Neuronal stem cell (in vitro differentiated cells): Measurements from ENCODE around the gene HNRNPLL.

Experiments used
- DNase-seq: peaks from one replicate; pipeline ENCODE4 v3.0.0-alpha.2; 2013; ENCODE audit warnings: low spot score
- H2AFZ ChIP-seq: one replicate; pipeline ENCODE4 v1.6.1; 2013; ENCODE audit warnings: mild to moderate bottlenecking, low read length, inconsistent platforms
- H2AK5ac ChIP-seq: 2 replicates; pipeline ENCODE4 v1.6.1; 2013; ENCODE audit warnings: low read depth, mild to moderate bottlenecking, inconsistent platforms, low read length, moderate library complexity, mixed read lengths
- H2BK120ac ChIP-seq: 2 replicates; pipeline ENCODE4 v1.6.1; 2013; ENCODE audit warnings: low read depth, mild to moderate bottlenecking, inconsistent platforms, low read length, moderate library complexity, mixed read lengths
- H2BK12ac ChIP-seq: one replicate; pipeline ENCODE4 v1.6.1; 2013; ENCODE audit warnings: low read length, inconsistent platforms
- H2BK15ac ChIP-seq: 2 replicates; pipeline ENCODE4 v1.6.1; 2013; ENCODE audit warnings: mild to moderate bottlenecking, low read length, inconsistent platforms, mixed read lengths
- H2BK5ac ChIP-seq: one replicate; pipeline ENCODE4 v1.6.1; 2013; ENCODE audit warnings: inconsistent platforms, mild to moderate bottlenecking, low read length, moderate library complexity
- H3K14ac ChIP-seq: one replicate; pipeline ENCODE4 v1.6.1; 2013; ENCODE audit warnings: low read length, inconsistent platforms
- H3K18ac ChIP-seq: 2 replicates; pipeline ENCODE4 v1.6.1; 2013; ENCODE audit warnings: low read length, inconsistent platforms
- H3K23ac ChIP-seq: 2 replicates; pipeline ENCODE4 v1.6.1; 2013; ENCODE audit warnings: low read depth, mild to moderate bottlenecking, mixed read lengths, low read length, inconsistent platforms; ENCODE audit not compliant: poor library complexity
- H3K27ac ChIP-seq: replicated peaks from 3 replicates; pipeline ENCODE4 v1.5.1; 2013; ENCODE audit warnings: low read length, inconsistent platforms
- H3K27me3 ChIP-seq, 3 experiments: 2 replicates each; pipeline ENCODE4 v1.6.1; 2013; ENCODE audit warnings: low read length in 3 of 3, mild to moderate bottlenecking in 2 of 3, inconsistent platforms in 1 of 3, low read depth in 1 of 3, mixed read lengths in 1 of 3, moderate library complexity in 1 of 3; ENCODE audit not compliant: control insufficient read depth in 3 of 3, insufficient read depth in 3 of 3
- H3K36me3 ChIP-seq, 2 donors: replicated peaks in 1 of 2; 2 replicates each; pipeline ENCODE4 v1.6.1; 2013; ENCODE audit warnings: low read length in 2 of 2; ENCODE audit not compliant: control insufficient read depth in 2 of 2, insufficient read depth in 2 of 2
- H3K4ac ChIP-seq: 2 replicates; pipeline ENCODE4 v1.6.1; 2013; ENCODE audit warnings: inconsistent platforms, mild to moderate bottlenecking, low read length, moderate library complexity
- H3K4me1 ChIP-seq, 2 donors: 1 replicate in 1 of 2; 2 replicates in 1 of 2; pipeline ENCODE4 v1.6.1; 2013; ENCODE audit warnings: low read length in 2 of 2, low read depth in 1 of 2; ENCODE audit not compliant: control insufficient read depth in 2 of 2, insufficient read depth in 1 of 2
- H3K4me2 ChIP-seq: one replicate; pipeline ENCODE4 v1.6.1; 2013; ENCODE audit warnings: mild to moderate bottlenecking, low read length, inconsistent platforms; ENCODE audit not compliant: insufficient read depth, poor library complexity, severe bottlenecking
- H3K4me3 ChIP-seq, 2 donors: 2 replicates each; pipeline ENCODE4 v1.5.1; 2013; ENCODE audit warnings: low read length in 2 of 2, mild to moderate bottlenecking in 2 of 2, inconsistent platforms in 1 of 2, moderate library complexity in 1 of 2
- H3K79me1 ChIP-seq: one replicate; pipeline ENCODE4 v1.6.1; 2013; ENCODE audit warnings: low read depth, mild to moderate bottlenecking, inconsistent platforms, low read length, moderate library complexity
- H3K9ac ChIP-seq: one replicate; pipeline ENCODE4 v1.6.1; 2013; ENCODE audit warnings: mild to moderate bottlenecking, low read depth, low read length, inconsistent platforms; ENCODE audit not compliant: poor library complexity
- H3K9me3 ChIP-seq, 2 donors: replicated peaks in 1 of 2; 2 replicates each; pipeline versions ENCODE3 to v1.6.1; 2013; ENCODE audit warnings: low read length in 2 of 2, mild to moderate bottlenecking in 2 of 2, inconsistent platforms in 1 of 2, low read depth in 1 of 2, mixed read lengths in 1 of 2, moderate library complexity in 1 of 2; ENCODE audit not compliant: control insufficient read depth in 2 of 2, insufficient read depth in 1 of 2
- H4K8ac ChIP-seq: one replicate; pipeline ENCODE4 v1.6.1; 2013; ENCODE audit warnings: low read depth, mild to moderate bottlenecking, inconsistent platforms, low read length, moderate library complexity
- H4K91ac ChIP-seq: one replicate; pipeline ENCODE4 v1.6.1; 2013; ENCODE audit warnings: low read length, low read depth, mild to moderate bottlenecking, inconsistent platforms; ENCODE audit not compliant: poor library complexity
- WGBS, 2 donors: extraction: QIAGEN DNeasy Blood & Tissue Kit; methylation state at CpG; one replicate each; pipeline ENCODE4 v1.1.7; 2013; ENCODE audit warnings: missing lambda C conversion rate in 2 of 2, mixed read lengths in 1 of 2; ENCODE audit not compliant: insufficient read length in 2 of 2, insufficient replicate concordance in 1 of 2; ENCODE audit errors: extremely low coverage in 2 of 2; 5-methylcytosine and 5-hydroxymethylcytosine counted together

HNRNPLL gene

DNA sequence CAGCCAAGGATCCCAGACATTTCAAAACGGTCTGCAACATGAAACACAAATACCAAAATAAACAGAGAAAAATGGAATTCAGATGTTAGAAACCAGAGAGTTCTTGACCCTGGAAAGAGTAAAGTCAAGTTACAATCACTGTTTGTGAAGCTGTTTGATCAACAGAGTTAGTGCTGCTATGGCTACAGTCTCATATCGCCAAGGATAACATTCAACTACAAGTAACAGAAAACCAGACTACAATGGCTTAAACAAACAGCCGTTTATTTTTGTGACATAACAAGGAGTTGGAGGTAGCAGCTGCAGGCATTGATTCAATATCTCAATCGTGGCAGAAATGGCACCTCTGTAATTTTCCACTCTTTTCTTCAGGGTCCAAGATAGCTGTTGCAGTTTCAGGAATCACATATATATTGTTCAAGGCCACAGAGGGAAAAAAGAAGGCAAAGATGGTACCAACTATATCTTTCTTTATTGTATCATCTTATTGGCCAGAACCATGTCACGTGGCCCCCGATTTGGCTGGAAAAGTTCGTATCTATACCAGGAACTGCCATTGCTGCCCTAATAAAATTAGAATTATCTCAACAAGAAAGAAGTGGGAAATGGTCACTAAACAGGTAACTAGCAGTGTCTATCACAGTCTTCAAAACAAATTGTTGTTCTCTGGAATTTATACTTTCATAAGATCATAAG lies 17.7 kb upstream of the HNRNPLL start:
- WGBS, 2 donors: no CpG with 5 or more reads among the region's 7 CpGs
- H3K18ac ChIP-seq: no peak overlapping the region
- H3K4me2 ChIP-seq: no peak overlapping the region
- no peak overlapping the region for H3K14ac ChIP-seq
- H2BK12ac ChIP-seq: no peak overlapping the region
- H3K23ac ChIP-seq: no peak overlapping the region
- H2BK15ac ChIP-seq: no peak overlapping the region
- H3K36me3 ChIP-seq: no peaks in the 10 kb centered on the region
- no peaks in the 10 kb centered on the region for H3K9me3 ChIP-seq
- H2AFZ ChIP-seq: no peak overlapping the region
- no peaks in the 10 kb centered on the region for H3K27me3 ChIP-seq
- peaks cover 0 to 2% of the 10 kb centered on the region in 2 donors for H3K4me1 ChIP-seq
- no peak overlapping the region for H3K4ac ChIP-seq
- no peak overlapping the region for H2AK5ac ChIP-seq
- H4K8ac ChIP-seq: no peak overlapping the region
- H3K9ac ChIP-seq: no peak overlapping the region
- H3K79me1 ChIP-seq: no peaks in the 10 kb centered on the region
- H3K4me3 ChIP-seq: no peak overlapping the region
- no peak overlapping the region for H3K27ac ChIP-seq
- no peak for DNase-seq
- H4K91ac ChIP-seq: no peak overlapping the region
- no peak overlapping the region for H2BK5ac ChIP-seq
- H2BK120ac ChIP-seq: no peak overlapping the region

DNA sequence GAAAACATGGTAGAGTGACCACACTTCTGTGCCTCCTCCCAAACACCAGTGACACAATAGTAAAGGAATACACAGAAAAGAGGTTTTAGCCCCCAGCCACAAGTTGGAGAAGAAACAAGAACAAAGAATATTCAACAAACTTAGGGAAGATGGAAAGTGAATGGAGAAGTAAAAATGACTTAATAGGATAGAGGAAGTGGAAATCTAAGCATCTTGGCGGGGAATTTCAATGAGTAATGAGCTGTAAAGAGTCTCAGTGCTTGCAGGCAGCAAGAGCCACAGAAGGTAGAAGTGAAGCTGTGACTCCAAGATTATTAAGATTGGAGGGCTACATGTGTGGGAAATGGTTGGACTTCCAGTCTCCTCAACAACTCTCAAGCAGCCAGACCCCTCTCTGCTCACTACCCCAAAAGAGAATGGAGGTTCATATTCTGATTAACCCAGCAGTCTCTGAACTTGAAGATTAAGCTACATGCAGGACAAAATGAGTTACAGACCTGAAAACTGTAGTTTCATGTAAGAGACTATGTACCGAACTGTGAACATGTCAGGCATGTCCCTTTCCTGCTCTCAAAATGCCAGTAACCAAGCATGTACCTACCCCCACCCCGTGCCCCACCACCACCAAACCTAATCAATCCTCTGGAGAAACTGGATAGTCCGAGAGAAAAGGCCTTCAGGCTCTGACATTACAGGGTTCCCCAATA lies 16.9 kb upstream of the HNRNPLL start:
- Histone ChIP-seq H3K27me3 (no peaks in the 10 kb centered on the region), H3K4me2 (no peak overlapping the region), H2AFZ (no peak overlapping the region), H3K23ac (no peak overlapping the region), H2BK120ac (no peak overlapping the region), H3K9ac (no peak overlapping the region), H2BK12ac (no peak overlapping the region), H3K18ac (no peak overlapping the region), H3K4ac (no peak overlapping the region), H2BK15ac (no peak overlapping the region), H3K4me3 (no peak overlapping the region), H3K9me3 (no peaks in the 10 kb centered on the region), H2BK5ac (no peak overlapping the region), H3K79me1 (no peaks in the 10 kb centered on the region), H2AK5ac (no peak overlapping the region), H3K4me1 (peaks cover 0 to 2% of the 10 kb centered on the region in 2 donors), H4K8ac (no peak overlapping the region), H4K91ac (no peak overlapping the region), H3K36me3 (no peaks in the 10 kb centered on the region), H3K27ac (no peak overlapping the region), H3K14ac (no peak overlapping the region)
- no peak for DNase-seq
- no CpG with 5 or more reads among the region's 4 CpGs for WGBS, 2 donors

DNA sequence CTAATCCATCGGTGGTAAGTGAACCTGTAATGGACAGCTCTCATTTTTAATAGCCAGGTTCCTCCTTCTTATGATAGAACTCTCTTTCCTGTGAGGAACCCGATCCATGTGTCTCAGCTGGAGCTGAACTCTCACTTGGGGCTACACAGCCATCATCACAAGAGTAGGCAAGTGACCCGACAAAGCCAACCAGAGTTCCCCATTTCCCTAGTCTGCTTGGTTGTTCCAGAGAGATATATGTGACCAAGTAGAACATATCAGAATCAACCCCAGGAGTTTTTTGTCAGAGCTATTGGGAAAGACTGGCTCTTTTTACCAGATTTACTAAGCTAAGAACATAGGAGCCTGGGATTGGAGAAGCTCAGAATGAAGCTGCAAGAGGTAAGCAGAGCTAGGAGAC lies 14.6 kb upstream of the HNRNPLL start:
- H3K36me3 ChIP-seq: no peaks in the 10 kb centered on the region
- DNase-seq: no peak
- no CpG with 5 or more reads among the region's 3 CpGs for WGBS, 2 donors
- no peaks in the 10 kb centered on the region for H3K27me3 ChIP-seq
- H3K23ac ChIP-seq: no peak overlapping the region
- H3K14ac ChIP-seq: no peak overlapping the region
- no peaks in the 10 kb centered on the region for H3K9me3 ChIP-seq
- H3K79me1 ChIP-seq: no peaks in the 10 kb centered on the region
- H3K4me2 ChIP-seq: no peak overlapping the region
- no peak overlapping the region for H2BK15ac ChIP-seq
- H3K4me3 ChIP-seq: no peak overlapping the region
- H2AFZ ChIP-seq: no peak overlapping the region
- H2BK12ac ChIP-seq: no peak overlapping the region
- peaks cover 0 to 2% of the 10 kb centered on the region in 2 donors for H3K4me1 ChIP-seq
- H2AK5ac ChIP-seq: no peak overlapping the region
- no peak overlapping the region for H2BK120ac ChIP-seq
- H2BK5ac ChIP-seq: no peak overlapping the region
- H4K8ac ChIP-seq: no peak overlapping the region
- H3K9ac ChIP-seq: no peak overlapping the region
- no peak overlapping the region for H4K91ac ChIP-seq
- no peak overlapping the region for H3K4ac ChIP-seq
- no peak overlapping the region for H3K18ac ChIP-seq
- no peak overlapping the region for H3K27ac ChIP-seq

DNA sequence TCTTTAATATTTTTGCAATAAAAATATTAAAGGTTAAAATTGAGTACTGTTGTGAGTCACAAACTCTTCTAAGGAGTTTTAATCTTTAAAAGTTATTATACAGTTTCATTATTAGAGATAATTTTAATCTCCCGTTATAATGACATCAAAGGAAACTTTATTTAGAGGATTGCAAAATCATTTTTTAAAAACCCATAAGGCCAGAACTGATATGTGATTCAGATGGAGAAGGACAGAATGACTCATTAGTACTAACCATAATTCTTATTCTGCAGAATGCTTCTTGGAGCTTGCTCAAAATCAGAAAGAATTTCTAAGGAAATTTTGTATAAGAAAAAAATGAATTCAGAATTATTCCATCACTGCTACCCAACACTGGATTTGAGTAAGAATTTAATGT lies 12.5 kb upstream of the HNRNPLL start:
- DNase-seq: no peak
- Histone ChIP-seq H2AFZ (no peak overlapping the region), H3K27me3 (no peaks in the 10 kb centered on the region), H3K4me2 (no peak overlapping the region), H3K14ac (no peak overlapping the region), H3K79me1 (no peaks in the 10 kb centered on the region), H4K8ac (no peak overlapping the region), H3K9ac (no peak overlapping the region), H2BK12ac (no peak overlapping the region), H2BK5ac (no peak overlapping the region), H3K18ac (no peak overlapping the region), H3K4me1 (peaks cover 0 to 2% of the 10 kb centered on the region in 2 donors), H3K4me3 (no peak overlapping the region), H3K27ac (no peak overlapping the region), H3K36me3 (no peaks in the 10 kb centered on the region), H2BK120ac (no peak overlapping the region), H3K4ac (no peak overlapping the region), H3K9me3 (no peaks in the 10 kb centered on the region), H3K23ac (no peak overlapping the region), H2BK15ac (no peak overlapping the region), H4K91ac (no peak overlapping the region), H2AK5ac (no peak overlapping the region)
- WGBS, 2 donors: no CpG with 5 or more reads among the region's 1 CpG
